NCI-H226 (cell line): ENCODE results near the gene ATOSB.

Source experiments
- DNase-seq: peaks from one replicate; pipeline ENCODE4 v3.0.0-alpha.2; 2015

ATOSB gene

DNA sequence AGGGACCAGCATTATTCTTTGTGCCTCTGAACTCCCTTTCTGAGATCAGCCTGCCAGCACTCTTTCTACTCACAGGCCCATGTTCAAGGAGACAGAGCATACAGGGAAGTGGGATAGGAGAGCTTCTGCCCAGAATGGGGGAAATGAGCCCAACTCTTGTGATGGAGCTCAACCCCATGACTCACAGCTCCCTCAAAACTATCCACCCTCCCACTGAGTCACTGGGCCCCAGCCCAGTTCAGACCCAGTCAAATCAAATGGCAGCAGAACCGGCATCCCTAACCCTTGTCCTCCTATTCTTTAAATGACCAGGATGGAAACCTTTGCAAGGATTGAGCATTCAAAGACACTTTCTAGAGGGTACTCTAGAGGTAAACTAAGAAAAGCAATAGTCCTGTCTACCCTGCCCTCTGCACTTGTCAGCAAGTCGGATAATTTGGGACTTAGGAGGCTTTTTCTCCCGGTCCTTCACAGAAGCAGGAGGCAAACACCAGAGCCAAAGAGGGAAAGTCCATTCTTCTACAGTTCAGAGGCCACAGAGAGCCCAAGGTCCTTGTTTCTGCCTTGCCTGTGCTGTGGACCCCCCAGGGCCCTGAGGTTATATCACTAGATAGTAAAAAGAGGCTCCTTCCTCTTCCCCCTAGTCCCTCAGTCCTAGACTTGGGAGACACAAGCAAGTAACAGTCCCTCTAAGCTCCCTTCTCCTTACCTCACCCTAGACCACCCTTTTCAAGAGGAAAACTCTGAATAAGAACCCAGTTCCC, 3.2 kb downstream of the ATOSB start:
- DNase-seq = peak; percentile 26

DNA sequence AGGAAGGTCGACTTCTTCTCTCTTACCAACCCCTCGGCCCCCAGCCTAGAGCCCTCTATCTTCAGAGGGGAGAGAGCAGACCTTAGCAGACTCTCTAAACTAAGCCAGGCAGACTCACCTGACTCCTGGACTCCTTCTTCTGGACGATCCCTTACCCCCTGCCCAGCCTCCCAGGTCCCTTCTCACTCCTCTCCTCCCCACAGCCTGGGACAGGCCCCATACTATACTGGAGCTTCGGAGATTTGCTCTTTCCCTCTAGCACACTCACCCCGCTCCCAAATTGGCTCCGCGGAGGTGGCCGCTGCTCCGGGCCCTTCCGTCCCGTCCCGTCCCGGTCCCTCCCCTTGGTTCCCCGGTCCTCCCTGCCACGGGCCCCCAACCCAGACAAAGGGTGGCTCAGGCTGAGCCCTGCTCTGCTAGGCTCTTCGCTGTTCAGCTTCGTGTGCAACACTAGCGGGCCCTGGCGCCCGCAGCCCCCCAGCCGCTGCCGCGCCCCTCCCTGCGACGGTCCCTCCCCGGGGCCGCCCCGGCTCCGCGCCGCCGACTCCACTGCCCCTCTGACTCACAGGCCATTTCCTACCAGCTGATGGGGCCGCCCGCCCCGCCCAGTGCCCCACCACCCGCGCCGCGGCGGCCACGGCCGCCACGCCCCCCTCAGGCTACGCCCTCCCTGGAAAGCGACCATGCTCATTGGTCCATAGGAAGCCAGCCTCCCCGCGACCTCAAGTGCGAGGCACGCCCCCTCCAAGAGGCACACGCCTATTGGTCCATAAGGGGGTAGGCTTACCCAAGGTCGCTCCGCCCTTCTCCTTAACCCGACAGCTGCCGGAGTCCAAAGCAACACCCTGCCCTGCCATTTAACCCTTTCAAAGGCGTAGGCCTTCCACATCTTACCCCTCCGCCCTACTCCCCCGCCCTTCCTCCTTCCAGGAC, 4.4 kb downstream of the ATOSB start:
- peak; percentile 85 for DNase-seq

DNA sequence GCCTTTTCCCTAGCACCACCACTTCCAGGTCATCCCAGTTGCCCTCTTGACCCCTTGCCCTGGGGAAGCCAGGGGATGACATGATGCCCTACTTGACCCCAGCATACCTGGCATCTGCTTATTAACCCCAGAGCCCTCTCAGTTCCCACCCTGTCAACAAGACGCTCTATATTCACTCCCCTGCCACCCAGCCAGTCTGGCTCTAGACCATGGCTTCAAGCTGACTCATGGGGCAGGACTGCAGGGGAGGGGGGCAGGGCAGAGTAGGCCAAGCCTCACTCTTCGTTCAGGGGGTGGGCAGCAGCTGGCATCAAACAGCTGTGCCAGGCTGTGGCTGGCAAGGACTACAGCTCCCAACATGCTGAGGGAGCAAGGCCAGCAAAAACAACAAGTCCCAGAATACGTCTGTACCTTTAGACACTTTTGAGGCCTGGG, 5.3 kb downstream of the ATOSB start:
- peak; percentile 53 for DNase-seq

DNA sequence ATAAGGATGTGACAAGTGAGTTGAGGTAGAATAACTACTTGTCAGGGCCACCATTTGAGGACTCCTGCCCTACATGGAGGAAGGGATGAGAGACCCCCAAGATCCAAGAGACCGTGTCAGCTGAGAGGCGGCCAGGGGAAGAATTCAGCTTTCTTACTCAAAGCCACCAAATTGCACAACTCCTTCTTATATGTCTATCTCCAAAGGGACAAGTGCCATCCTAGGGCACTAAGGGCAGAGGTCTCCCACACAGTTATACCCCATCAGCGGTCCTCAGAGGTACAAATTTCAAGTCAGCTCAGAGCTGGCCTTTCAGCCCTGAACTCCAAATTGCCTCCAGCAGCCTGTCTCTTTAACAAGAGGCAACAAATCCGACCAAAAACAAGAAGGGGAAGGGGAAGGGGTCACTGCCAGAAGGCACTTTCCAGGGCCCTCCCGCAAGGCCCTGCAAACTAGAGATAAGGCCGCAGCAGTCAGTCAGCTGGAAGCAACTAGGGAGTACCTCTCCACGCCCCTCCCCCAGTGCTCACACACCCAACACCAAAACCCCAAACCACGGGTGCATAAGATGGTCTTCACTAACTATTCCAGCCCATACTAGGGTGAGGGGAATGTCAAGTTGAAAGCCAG, 6.6 kb downstream of the ATOSB start:
- no peak for DNase-seq

DNA sequence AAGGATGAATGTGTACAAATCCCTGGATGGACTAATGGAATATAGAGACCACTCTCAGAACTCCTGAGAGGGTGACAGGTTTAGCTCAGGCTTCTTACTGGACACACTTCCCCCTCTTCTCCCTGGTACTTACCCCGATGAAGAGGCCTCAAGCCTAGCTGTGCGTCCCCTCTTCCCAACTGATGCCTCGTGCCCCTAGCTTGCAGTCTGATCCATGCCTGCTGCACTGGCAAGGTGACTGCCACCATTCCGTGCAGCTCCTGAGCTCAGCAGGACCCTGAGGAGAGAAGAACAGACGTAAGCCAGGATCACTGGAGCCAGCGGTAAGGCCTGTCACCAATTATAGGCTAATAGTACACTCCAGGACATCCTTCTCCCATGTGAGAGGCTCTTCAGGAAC, 7.2 kb downstream of the ATOSB start:
- DNase-seq = no peak

DNA sequence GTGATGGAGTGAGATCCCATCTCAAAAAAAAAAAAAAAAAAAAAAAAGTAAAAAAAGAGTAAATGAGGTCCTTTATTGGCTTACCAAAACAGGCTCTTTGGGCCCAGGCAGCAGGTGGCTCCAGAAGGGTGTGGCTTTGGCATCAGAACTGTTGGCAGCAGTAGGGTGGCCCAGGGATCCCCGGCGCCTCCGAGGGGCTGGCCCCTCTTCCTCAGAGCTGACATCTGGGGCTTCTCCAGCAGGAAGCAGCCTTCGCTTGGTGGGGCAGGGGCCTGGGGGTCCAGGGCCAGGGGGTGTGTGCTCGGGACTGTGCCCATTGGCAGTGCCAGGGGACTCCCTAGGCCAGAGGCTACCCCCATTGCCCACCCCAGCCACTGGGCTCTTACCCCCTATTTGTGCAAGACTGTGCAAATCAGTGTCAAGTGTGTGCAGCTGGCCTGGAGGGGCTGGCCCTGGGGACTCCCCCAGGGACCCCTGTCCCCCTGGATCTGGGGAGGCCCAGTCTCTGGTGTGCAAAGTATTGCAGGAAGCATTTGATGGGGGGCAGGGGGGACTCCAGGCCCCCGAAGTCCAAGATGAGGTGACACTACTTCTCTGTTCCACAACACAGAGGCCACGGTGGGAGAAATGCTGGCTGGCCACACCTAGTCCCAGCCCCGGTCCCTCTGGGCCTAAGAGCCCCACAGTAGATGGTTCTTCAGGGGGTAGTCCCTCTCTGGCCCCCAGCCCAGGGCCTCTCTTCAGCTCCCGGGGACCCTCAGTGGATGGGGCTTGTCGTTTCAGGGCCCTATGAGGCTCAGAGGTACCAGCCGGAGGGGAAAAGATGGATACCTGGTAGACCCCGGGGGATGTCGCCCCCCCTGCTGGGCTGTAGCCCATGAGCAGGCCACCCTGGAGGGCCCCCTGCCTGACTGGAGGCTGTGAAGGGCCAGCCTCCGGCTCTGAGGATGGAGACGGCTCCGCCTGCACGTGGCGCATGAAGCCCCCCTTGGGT, 8.1 kb downstream of the ATOSB start:
- DNase-seq = no peak

DNA sequence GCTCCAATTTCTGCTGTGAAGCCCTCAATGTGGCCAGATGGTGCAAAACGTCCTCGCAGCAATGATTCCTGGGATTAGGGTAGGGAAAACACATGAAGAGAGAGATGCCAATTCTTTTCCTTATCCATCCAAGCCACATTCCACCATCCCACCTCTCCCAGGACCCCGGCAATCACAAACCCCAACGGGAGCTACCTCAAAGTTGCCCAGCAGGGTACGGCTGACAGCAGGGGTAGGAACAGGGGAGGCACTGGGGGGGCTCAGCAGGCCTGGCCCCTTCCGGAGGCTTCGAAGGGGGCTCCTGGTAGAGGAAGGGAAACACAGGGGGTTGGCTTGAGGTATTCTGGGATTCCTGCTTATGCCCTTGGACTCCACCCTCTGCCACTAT, 9.3 kb downstream of the ATOSB start:
- DNase-seq = no peak

DNA sequence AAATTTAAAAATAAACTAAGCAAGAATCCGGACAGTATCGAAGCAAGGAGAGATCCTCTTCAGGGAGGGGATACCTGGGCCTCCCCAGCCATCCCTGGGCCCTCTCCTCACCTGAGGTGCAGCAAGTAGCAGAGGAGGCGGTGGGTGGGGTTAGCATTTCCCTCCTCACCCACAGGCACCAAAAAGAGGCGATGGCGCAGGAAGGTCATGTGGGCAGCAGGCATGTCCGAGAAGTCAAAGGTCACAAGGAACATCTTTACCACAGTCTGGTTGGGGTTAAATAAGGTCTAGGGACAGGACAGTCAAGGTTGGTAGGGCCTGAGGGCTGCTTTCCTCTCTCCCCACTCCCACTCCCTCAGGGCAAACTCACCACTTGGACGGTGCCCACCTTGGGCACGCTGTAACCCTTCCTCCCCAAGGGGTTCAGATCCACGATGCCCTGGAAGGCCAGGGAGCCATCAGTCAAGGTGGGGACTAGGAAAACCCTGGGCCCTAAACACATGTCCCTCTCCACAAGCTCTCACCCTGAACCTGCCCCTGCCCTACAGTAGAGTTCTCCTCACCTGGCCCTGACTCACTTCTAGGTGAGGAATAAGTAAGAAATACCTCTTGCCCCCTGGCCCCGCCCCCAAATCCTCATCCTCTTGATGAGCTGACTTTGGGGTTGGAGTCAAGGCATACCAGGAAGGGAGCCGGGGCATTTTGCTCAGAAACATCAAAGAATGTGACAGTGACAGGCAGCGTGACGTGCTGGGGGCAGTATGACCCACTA, 9.9 kb downstream of the ATOSB start:
- DNase-seq = no peak

DNA sequence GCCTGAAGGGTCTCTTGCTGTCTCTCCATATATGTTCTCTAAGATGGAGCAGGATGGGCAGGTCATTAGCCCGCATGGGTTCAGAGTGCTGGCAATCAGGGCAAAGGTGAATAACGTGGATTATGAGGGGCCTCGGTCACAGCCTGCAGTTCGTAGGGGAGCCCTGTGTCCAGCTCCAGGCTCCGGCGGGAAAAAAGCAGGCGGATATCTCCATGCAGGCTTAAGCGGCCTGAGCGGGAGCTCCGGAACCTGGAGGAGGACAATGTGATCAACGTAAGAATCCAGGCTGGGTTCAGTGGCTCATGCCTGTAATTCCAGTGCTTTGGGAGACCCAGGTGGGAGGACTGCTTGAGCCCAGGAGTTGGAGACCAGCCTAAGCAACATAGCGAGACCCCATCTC, 10.5 kb downstream of the ATOSB start:
- DNase-seq = no peak

DNA sequence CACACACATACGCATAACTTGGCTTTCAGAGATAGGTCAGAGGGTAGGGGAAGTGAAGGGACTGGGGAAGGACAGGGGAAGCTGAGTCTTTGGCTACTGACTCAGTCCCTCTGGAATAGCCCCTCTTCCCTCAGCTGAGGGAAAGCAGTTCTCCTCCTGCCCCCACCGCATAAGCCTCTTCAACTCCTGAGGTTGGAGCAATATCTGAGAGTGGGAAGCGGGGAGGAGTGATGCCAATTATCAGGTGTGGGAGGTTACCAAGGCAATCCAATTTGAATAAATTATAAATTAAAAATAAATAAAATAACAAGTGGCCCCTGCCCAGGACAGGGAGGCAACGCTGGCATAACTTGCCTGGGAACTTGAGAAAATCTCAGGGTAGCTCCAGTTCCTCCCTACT, 11.1 kb downstream of the ATOSB start:
- DNase-seq = no peak

DNA sequence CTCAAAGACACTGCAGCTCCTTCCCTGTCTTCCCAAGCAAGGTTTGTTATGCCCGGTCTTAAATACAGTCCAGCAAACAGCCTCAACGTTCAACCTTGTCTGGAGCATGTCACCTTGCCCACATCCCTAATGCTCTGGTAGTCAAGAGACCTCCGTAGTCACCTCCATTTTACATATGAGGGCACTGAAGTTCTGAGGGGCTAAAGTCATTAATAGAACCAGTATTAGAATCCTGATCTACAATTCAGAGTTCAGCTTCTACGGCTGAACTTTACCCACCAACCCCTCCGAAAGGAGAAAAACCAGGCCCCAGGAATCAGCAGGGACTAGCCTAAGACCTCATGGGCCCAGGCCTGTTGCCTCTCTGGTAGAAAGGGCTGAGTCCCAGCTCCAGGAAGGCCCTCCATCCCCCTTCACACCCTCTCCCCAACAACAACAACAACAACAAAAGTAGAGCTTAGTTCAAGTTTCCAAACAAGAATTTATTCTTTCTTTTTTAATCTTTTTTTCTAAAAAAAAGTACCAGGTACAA, 11.9 kb downstream of the ATOSB start:
- no peak for DNase-seq

DNA sequence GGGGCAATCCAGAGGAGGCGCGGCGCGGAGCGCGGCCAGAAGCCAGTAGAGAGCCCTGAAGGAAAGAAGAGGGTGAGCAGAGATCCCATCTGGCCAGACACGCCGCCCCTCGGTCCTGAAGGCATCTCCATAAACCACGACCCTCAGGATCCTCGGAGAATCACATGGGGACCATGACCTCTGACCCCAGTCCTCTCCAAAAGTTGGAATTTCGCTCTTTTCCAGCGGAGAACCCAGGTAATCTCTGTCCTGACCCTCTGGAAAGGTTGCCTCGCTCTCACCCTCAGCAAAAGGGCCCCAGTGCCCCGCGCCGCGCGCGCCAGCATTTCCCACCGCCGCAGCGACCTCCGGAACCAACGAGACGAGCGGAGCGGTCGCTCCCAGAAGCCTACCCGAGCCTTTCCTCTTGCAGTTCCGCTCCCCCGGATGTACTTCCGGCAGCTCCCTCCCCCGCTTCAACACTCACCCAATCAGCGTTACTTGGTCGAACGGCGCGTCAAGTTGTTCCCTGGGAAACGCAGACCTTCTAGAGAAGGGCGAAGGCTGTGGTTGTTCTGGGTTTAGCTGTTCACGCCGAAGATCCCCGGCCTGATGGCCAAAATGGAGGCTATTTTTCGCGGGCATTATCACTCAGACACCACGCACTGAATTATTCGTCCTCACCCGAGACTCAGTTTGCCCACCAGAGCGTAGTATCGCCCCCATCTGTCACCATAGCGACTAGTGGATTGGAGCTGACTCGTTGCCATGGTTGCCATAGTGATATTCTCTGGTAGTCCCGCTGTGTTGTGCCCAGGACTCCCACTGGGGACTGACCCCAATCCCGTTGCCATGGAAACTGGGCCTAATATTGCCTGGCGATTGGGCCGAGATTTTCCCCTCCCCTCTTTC, 12.6 kb downstream of the ATOSB start, which contains the start of gene STOML2:
Gene STOML2, minus strand, starts transcription at position 363 of the 891 bp plus-strand sequence. Its CDS starts 37 bp downstream, at position 326.
- DNase-seq = peak; percentile 83

DNA sequence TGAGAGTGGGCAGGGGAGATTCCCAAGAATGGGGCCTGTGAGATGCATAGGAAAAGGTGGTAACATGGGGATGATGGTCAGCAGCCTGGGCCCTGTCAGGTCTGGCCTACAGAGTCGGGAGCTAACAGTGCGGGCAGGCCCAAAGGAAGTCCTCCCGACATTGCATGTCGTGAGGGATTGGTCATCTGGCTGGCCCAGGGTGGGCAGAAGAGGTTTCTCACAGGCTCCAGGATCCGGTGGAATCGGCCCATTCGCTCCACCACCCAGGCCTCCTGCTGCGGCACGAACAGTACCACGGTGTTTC, 13.2 kb downstream of the ATOSB start:
- DNase-seq = no peak

DNA sequence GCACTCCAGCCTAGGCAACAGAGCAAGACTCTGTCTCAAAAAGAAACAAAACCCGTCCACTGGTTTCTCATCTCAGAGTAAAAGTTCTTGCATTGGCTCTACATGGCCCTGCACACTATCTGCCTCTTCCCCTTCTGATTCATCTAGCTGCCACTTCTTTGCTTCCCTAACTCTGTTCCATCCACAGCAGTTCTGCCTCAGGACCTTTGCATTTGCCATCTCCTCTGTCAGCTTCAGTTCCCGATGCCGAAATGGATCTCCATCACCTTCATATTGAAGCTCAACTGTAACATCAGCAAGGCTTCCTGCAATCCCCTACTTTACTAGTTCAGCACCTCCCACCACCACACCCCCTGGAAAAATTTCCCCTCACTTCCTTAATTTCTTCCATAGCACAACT, 18.1 kb downstream of the ATOSB start:
- no peak for DNase-seq

DNA sequence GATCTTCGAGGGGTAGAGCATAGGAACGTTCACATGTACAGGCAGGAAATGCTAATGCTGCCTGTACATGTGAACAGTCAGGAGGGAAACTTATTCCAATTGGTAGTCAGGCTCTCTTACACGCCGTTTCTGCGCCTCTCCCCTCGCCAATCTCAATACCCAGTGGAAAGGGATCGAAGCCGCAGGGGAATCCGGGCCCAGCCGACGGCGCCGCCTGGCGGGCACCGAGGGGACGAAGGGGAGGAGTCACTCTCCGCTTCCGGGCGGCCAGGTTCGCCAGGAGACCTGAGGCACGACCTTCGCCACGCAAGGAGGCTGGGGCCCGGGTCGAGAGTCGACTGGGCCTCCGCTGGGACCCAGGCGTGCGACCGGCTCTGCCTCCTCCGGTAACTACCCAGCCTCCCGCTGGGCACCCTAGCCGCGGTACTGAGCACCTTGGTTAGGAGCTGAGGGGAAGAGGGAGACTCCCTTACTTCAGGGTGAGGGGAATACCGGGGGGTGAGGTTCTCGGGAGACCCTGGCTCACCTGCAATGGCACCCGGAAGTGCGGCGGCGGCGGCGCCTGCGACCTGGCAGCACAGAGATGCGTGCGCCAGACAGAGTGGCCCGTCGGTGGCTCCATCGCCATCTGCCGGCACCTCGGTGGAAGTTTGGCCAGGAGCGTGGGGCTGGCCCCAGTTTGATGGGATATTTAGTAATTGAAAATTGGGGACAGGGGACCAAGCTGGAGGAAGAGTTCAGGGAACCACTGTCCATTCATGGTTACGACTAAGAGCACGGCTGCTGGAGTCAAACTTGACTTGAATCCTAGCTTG, 19.4 kb downstream of the ATOSB start, which contains the start of gene PIGO:
Gene PIGO, minus strand, starts transcription at position 557 of the 815 bp plus-strand sequence. CDS start 1,026 bp downstream, outside the sequence.
- DNase-seq = peak; percentile 46

DNA sequence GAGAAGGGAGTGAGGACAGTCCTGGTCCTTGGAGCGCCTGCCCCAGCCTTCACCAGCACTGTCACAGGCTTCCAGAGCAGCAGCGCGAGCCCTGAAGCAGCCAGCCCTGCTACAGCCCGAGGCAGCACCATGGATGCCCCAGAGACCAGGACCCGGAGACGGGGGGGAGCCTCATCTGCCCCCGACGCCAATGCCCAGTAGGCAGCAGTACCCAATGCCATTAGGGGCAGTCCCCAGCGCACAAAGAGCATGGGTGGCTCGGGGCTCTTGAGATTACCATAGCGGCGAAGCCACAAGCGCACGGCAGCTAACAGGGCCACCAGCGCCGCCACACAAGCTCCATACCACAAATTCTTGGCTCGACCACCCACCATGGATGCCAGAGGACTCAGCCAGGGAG, 24.1 kb downstream of the ATOSB start:
- no peak for DNase-seq

DNA sequence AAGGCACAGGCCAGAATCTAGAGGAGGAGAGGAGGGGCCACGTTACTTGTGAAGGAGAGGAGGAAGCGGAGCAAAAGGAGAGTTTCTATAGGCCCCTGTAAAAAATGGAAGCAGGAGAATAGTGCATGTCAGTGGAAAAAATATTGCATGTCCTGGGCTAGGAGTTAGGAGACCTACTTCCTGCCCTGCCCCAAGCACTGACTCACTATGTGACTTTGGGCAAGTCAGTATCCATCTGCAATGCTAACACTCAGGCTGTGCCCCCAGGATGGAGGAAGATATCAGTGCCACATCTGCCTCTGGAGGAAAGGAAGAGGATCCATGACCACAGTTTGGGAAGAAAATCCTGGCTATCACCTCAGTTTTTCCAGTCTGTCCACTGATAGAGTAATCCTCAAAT, 26.2 kb downstream of the ATOSB start:
- no peak for DNase-seq

DNA sequence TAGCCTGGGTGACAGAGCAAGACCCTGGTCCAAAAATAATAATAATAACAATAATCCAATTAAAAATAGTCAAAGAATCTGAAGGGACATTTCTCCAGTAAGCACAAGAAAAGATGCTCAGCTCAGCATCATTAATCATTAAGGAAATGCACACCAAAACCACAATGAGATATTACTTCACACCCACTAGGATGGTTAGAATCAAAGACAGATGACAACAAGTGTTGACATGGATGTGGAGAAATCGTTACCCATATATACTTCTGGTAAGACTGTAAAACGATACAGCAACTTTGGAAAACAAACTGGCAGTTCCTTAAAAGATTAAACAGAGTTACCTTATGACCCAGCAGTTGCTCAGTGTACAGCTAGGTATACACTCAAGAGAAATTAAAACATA, 30.6 kb downstream of the ATOSB start:
- DNase-seq = no peak
